ENCODE measurements around the gene GRWD1.

- no peak for TF ChIP-seq MAX (IDR thresholded peaks at IDR 0.05)
- no peak for TF ChIP-seq EP300 (IDR thresholded peaks at IDR 0.05; ENCODE audit: borderline replicate concordance)
- no peak for TF ChIP-seq REST (IDR thresholded peaks at IDR 0.05; ENCODE audit: low read depth)
- TF ChIP-seq FOXM1 (IDR thresholded peaks at IDR 0.05; ENCODE audit: borderline replicate concordance, low read depth): no peak
- TF ChIP-seq CREB1 (IDR thresholded peaks at IDR 0.05; ENCODE audit: low read depth): no peak
- no peak for TF ChIP-seq CEBPB (IDR thresholded peaks at IDR 0.05)
- no peak for TF ChIP-seq TAF1 (IDR thresholded peaks at IDR 0.05; ENCODE audit: low read depth)
- TF ChIP-seq USF1 (IDR thresholded peaks at IDR 0.05): no peak
- no peak for TF ChIP-seq EGR1 (IDR thresholded peaks at IDR 0.05)
- TF ChIP-seq RAD21 (IDR thresholded peaks at IDR 0.05; ENCODE audit: low read depth): no peak
- TF ChIP-seq TCF12 (IDR thresholded peaks at IDR 0.05; ENCODE audit: low read depth): no peak
- no peak for TF ChIP-seq YY1 (IDR thresholded peaks at IDR 0.05; ENCODE audit: low read depth)
Observed at GRCh38 chr19:48475369-48476068, 29.7 kb downstream of the GRWD1 start.

All from Ishikawa (cell line).